ENCODE data around the gene KAT6B. TPM values are rescaled to one million over a fixed set of nuclear protein-coding genes. Genes with fewer than 3 reads are reported as not detected.

KAT6B gene
- total RNA-seq, 1 experiment from 2014 or later: 21.8 TPM

DNA sequence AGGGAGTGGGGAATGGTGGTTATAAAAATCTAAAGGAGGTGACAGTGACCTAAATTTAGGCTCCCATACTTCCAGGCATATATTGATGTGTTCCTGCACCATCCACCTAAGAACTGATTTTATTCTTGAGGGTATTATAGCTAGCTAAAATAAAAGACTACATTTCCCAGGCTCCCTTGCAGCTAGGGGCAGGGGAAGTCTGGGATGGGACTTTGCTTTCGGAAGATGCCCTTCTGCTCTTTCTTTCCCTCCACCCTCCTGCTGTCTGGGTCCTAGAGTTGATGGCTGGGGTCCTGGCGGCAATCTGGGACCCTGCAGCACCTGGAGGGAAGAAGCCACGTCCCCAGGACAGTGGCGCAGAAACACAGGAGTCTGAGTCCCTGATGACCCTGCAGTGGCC, 231.3 kb downstream of the KAT6B start:
- Histone ChIP-seq H3K4me1 (ENCODE audit: insufficient read depth, low read length, poor library complexity, severe bottlenecking) (no peaks in the 10 kb centered on the region), H3K27me3 (replicated peaks; ENCODE audit: insufficient read depth, low read depth, low read length, poor library complexity) (no peaks in the 10 kb centered on the region), H3K4me3 (ENCODE audit: low read depth, low read length, poor library complexity, severe bottlenecking) (no peak overlapping the region), H3K27ac (ENCODE audit: low read depth, low read length, poor library complexity, severe bottlenecking) (no peak overlapping the region), H3K9me3 (ENCODE audit: low read depth, low read length, poor library complexity, severe bottlenecking) (no peaks in the 10 kb centered on the region), H3K36me3 (ENCODE audit: insufficient read depth, low read length, poor library complexity, severe bottlenecking) (no peaks in the 10 kb centered on the region)
- no TSS peak for BruUV-seq (replicated peaks)
- TF ChIP-seq EZH2 (IDR thresholded peaks at IDR 0.05; ENCODE audit: borderline replicate concordance, low read depth, low read length, poor library complexity, severe bottlenecking): no peak
- TF ChIP-seq, protein P1, sequence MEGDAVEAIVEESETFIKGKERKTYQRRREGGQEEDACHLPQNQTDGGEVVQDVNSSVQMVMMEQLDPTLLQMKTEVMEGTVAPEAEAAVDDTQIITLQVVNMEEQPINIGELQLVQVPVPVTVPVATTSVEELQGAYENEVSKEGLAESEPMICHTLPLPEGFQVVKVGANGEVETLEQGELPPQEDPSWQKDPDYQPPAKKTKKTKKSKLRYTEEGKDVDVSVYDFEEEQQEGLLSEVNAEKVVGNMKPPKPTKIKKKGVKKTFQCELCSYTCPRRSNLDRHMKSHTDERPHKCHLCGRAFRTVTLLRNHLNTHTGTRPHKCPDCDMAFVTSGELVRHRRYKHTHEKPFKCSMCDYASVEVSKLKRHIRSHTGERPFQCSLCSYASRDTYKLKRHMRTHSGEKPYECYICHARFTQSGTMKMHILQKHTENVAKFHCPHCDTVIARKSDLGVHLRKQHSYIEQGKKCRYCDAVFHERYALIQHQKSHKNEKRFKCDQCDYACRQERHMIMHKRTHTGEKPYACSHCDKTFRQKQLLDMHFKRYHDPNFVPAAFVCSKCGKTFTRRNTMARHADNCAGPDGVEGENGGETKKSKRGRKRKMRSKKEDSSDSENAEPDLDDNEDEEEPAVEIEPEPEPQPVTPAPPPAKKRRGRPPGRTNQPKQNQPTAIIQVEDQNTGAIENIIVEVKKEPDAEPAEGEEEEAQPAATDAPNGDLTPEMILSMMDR (conservative IDR thresholded peaks at IDR 0.05; ENCODE audit: low read depth, low read length): no peak
- ChIA-PET POLR2A (ENCODE audit: low non-redundant PET) (interaction anchor here (0.6 kb wide), 1 partner anchor 425 kb away, joined by 3 read pairs; no protein-coding TSS in a partner anchor), CTCF (no interaction called here)
- intact Hi-C loops (cut with micrococcal nuclease; ENCODE audit: unreplicated experiment): no loop called here
- DNase-seq (ENCODE audit: low spot score): no peak

GRCh38 chr10:75058161-75058560, 231.8 kb downstream of the KAT6B start:
- H3K27me3 ChIP-seq (replicated peaks; ENCODE audit: insufficient read depth, low read depth, low read length, poor library complexity): no peaks in the 10 kb centered on the region
- DNase-seq (ENCODE audit: low spot score): no peak
- TF ChIP-seq, protein P1 (conservative IDR thresholded peaks at IDR 0.05; ENCODE audit: low read depth, low read length): no peak
- TF ChIP-seq EZH2 (IDR thresholded peaks at IDR 0.05; ENCODE audit: borderline replicate concordance, low read depth, low read length, poor library complexity, severe bottlenecking): no peak
- H3K27ac ChIP-seq (ENCODE audit: low read depth, low read length, poor library complexity, severe bottlenecking): no peak overlapping the region
- CTCF ChIA-PET: no interaction called here
- POLR2A ChIA-PET (ENCODE audit: low non-redundant PET): interaction anchor here (0.6 kb wide), 1 partner anchor 426 kb away, joined by 3 read pairs; no protein-coding TSS in a partner anchor
- BruUV-seq (replicated peaks): no TSS peak
- no peaks in the 10 kb centered on the region for H3K4me1 ChIP-seq (ENCODE audit: insufficient read depth, low read length, poor library complexity, severe bottlenecking)
- no peaks in the 10 kb centered on the region for H3K36me3 ChIP-seq (ENCODE audit: insufficient read depth, low read length, poor library complexity, severe bottlenecking)
- intact Hi-C loops (cut with micrococcal nuclease; ENCODE audit: unreplicated experiment): no loop called here
- H3K4me3 ChIP-seq (ENCODE audit: low read depth, low read length, poor library complexity, severe bottlenecking): no peak overlapping the region
- H3K9me3 ChIP-seq (ENCODE audit: low read depth, low read length, poor library complexity, severe bottlenecking): no peaks in the 10 kb centered on the region

DNA sequence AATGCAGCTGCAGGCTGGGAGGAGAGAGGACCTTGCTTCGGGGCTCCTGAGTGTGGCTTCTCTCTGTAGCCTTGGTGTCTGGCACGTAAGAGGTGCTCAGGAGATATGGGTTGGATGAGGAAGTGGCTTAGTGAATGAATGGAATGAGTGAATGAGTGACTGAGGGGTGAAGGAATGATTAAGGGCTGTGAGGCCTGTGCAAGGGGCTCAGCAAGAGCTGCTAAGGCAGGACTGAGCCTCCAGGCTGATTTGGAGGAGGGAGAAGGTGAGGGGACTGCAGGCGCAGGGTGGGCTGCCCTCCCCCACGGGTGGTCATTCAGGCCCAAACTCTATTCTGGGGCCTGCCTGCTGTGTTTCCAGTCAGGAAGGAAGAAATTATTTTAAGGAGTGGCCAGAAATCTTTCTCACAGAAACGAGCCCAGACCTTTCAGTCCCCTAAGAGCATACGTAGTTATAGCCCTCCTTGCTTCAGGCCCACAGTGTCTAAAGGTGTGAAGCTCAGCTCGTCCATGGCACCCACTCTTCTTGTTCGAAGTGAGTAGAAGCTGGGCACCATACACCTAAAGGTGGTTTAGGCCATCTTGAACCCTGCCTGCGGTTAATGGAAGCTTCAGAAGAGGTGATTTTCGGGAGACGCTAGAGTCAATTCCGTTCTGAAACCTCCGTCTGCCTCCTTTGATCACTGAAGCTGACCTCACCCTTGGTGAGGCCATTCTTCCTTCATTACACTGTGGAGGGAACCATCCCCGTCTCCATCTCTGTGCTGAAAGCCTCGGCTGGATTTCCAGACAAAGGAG, 235.5 kb downstream of the KAT6B start:
- TF ChIP-seq, protein P1 (conservative IDR thresholded peaks at IDR 0.05; ENCODE audit: low read depth, low read length): no peak
- no peak for TF ChIP-seq EZH2 (IDR thresholded peaks at IDR 0.05; ENCODE audit: borderline replicate concordance, low read depth, low read length, poor library complexity, severe bottlenecking)
- Histone ChIP-seq H3K4me1 (ENCODE audit: insufficient read depth, low read length, poor library complexity, severe bottlenecking) (no peaks in the 10 kb centered on the region), H3K36me3 (ENCODE audit: insufficient read depth, low read length, poor library complexity, severe bottlenecking) (no peaks in the 10 kb centered on the region), H3K27ac (ENCODE audit: low read depth, low read length, poor library complexity, severe bottlenecking) (no peak overlapping the region), H3K4me3 (ENCODE audit: low read depth, low read length, poor library complexity, severe bottlenecking) (no peak overlapping the region), H3K27me3 (replicated peaks; ENCODE audit: insufficient read depth, low read depth, low read length, poor library complexity) (no peaks in the 10 kb centered on the region), H3K9me3 (ENCODE audit: low read depth, low read length, poor library complexity, severe bottlenecking) (no peaks in the 10 kb centered on the region)
- ChIA-PET CTCF (no interaction called here), POLR2A (ENCODE audit: low non-redundant PET) (no interaction called here)
- no peak for DNase-seq (ENCODE audit: low spot score)
- intact Hi-C loops (cut with micrococcal nuclease; ENCODE audit: unreplicated experiment): no loop called here
- no TSS peak for BruUV-seq (replicated peaks)

Data from A673 (cell line).